T1000 (cell line): ENCODE results near the gene TCP10L.
"Not testable (repeated sequence)": the region's sequence is repeated elsewhere in the genome, so short reads cannot be mapped to it uniquely, and the experiment has no call there.

Source experiments
- DNase-seq: peaks from one replicate; lab custom pipeline; 2025; ENCODE audit warnings: mixed read lengths; lab: John Stamatoyannopoulos, UW

The TCP10L gene

GRCh38 chr21:32554832-32555638 lies 30.3 kb downstream of the TCP10L start:
- DNase-seq, result no peak

GRCh38 chr21:32549886-32550285 lies 35.4 kb downstream of the TCP10L start:
- DNase-seq, result no peak

- DNase-seq, result no peak
These were observed 35.9 kb downstream of the TCP10L start for GRCh38 chr21:32549440-32549839.

- no peak for DNase-seq
These were observed 36.3 kb downstream of the TCP10L start for GRCh38 chr21:32548978-32549377.

- no peak for DNase-seq
These were observed 38.3 kb downstream of the TCP10L start for GRCh38 chr21:32547018-32547417.

GRCh38 chr21:32545948-32546441 lies 39.3 kb downstream of the TCP10L start:
- no peak for DNase-seq

DNA sequence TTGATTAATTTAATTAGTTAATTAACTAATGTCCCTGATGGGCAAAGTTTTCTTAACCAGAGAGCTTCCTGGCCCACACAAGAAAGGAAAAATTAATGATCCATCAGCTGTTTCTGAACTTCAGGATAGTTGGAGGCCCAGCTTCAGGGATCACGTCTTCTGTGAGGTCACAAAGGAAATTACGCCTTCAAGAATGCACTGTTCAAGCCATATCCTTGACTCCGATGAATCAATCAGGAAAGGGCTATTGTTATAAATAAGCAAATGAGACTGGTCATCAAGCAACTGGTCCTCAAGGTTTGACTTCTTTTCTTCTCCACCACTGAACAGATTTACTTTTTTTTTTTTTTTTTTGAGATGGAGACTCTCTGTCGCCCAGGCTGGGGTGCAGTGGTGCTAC lies 40.6 kb downstream of the TCP10L start:
- no peak for DNase-seq

DNA sequence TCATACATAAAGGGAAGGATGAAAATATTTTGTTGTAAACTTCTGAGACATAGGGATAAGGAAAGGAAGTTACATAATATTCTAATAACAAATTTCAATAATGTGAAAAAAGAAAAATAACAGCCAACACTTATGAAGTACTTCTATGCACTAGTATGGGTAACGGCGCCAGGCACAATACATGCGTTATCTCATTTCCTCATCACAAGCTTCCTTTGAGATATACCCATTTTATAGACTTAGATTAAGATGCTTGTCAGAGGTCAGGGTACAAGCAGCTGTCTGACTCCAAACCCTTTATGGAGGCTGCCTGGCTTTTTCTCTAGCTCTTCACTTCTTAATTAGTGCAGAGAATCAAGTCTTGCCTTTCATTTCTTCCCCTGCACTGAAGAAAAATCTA lies 41.3 kb downstream of the TCP10L start:
- DNase-seq, result no peak

- not testable (repeated sequence) for DNase-seq
These were observed 42.3 kb downstream of the TCP10L start for GRCh38 chr21:32543056-32543455.

GRCh38 chr21:32539378-32539777 lies 45.9 kb downstream of the TCP10L start:
- no peak for DNase-seq

DNA sequence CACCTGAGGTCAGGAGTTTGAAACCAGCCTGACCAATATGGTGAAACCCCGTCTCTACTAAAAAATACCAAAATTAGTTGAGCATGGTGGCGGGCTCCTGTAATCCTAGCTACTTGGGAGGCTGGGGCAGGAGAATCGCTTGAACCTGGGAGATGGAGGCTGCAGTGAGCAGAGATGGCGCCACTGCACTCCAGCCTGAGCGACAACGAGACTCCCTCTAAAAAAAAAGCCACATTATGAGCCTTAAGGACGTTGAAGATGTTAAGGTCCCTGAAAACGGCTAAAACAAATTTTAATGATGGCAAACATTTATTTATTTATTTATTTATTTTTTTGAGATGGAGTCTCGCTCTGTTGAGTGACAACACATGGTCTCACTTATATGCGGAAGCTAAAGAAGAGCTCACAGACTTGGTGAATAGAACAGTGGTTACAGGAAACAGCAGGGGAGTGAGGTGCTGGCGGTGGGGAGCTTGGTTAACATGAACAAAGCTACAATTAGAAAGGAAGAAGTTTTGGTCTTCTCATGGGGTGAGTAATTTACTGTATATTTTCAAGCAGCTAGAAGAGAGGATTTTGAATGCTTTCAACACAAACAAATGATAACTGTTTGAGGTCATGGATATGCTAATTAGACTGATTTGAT lies 47.1 kb downstream of the TCP10L start:
- no peak for DNase-seq

DNA sequence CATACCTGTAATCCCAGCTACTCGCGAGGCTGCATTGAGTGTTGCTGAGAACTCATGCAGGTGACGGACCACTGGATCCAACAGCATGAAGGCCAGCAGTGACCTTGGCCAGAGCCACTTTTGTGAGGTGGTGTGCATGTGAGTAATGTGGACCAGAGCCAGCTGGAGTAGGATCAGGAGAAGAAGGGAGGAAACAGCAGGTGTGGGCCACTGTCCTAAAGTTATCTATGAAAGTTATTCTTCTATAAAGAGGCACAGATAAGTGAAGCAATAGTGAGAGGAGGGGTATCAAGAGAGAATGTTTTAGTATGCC lies 47.8 kb downstream of the TCP10L start:
- DNase-seq, result no peak

- DNase-seq, result no peak
These were observed 49.7 kb downstream of the TCP10L start for GRCh38 chr21:32535612-32536011.

DNA sequence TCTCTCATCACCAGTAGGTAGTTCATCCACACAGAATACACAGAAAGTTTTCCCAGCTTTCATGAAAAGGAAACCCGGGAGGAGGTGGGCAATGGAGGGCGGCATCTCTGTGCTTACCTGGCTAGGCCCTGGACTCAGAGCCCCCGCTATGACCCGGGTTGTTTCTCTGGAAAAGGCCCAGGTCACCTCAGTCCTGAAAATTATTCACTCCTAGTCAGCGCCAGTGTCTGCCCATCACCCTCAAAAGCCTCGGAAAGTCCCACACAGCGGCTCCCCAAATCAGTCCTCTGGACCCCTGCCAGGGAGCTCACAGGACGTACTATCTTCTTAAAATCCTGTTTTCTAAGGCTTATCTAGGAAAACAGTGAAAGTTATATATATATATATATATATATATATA lies 51.2 kb downstream of the TCP10L start:
- no peak for DNase-seq

DNA sequence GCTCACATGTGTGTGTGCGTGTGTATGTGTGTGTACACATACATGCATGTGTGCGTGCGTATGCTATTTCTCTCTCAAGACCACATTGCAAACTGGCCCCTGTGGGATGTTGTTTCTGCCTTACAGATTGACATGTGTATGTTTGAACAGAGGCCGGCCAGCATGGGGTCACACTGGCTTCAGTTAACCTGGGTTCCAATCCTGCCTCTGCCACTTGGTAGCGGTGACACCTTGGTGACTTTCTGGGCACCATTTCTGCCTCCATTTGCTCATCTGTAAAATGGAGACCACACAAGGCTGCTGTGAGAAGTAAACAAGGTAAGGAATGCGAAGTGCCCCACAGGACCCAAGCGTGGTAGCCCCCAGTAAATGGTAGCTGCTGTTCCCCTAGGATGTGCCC lies 51.7 kb downstream of the TCP10L start:
- DNase-seq, result no peak

DNA sequence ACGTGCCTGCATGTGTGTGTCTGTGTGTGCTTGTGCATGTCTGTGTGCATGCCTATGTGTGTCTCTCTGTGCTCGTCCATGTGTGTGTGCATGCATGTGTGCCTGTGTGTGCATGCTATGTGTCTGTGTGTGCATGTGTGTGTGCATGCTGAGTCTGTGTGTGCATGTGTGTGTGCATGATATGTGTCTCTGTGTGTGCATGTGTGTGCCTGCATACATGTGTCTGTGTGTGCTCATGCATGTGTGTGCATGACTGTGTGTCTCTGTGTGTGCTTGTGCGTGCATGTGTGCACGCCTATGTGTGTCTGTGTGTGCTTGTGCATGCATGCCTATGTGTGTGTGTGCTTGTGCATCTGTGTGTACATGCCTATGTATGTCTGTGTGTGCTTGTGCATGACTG lies 52.3 kb downstream of the TCP10L start:
- no peak for DNase-seq

GRCh38 chr21:32532636-32533035 lies 52.7 kb downstream of the TCP10L start:
- DNase-seq, result no peak

DNA sequence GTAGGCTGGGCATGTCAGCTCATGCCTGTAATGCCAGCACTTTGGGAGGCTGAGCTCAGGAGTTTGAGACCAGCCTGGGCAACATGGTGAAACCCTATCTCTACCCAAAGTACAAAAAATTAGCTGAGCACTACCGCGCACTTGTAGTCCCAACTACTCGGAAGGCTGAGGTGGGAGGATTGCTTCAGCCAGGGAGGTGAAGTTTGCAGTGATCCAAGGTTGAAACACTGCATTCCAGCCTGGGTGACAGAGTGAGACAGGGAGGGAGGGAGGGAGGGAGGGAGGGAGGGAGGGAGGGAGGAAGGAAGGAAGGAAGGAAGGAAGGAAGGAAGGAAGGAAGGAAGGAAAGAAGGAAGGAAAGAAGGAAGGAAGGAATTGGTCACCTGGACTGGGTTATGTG lies 53.8 kb downstream of the TCP10L start:
- DNase-seq, result not testable (repeated sequence)

DNA sequence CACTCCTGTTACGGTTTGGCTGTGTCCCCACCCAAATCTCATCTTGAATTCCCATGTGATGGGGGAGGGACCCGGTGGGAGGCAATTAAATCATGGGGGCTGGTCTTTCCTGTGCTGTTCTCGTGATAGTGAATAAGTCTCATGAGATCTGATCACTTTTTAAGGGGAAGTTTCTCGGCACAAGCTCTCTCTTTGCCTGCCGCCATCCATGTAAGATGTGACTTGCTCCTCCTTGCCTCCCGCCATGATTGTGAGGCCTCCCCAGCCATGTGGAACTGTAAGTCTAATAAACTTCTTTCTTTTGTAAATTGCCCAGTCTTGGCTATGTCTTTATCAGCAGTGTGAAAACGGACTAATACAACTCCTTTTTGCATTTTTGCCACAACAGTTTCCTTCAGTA lies 54.5 kb downstream of the TCP10L start:
- not testable (repeated sequence) for DNase-seq

DNA sequence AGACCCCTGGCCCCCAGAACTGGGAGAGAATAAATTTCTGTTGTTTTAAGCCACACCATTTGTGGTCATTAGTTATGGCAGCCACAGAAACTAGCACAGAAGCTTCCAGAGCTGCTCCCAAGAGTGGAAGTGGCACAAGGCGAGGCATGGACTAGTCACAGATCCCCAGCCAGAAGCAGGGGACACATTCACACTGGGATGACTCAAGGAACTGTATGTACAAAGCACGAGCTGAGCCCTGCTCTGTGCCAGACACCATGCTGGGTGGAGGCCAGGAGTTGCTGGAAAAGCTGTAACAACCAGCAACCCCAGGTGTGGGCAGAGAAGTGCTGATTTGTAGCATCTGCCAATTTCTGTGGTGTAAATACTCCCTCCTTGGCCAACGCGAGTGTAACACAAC lies 55.6 kb downstream of the TCP10L start:
- no peak for DNase-seq

- DNase-seq, result no peak
These were observed 60.0 kb downstream of the TCP10L start for GRCh38 chr21:32525282-32525681.

DNA sequence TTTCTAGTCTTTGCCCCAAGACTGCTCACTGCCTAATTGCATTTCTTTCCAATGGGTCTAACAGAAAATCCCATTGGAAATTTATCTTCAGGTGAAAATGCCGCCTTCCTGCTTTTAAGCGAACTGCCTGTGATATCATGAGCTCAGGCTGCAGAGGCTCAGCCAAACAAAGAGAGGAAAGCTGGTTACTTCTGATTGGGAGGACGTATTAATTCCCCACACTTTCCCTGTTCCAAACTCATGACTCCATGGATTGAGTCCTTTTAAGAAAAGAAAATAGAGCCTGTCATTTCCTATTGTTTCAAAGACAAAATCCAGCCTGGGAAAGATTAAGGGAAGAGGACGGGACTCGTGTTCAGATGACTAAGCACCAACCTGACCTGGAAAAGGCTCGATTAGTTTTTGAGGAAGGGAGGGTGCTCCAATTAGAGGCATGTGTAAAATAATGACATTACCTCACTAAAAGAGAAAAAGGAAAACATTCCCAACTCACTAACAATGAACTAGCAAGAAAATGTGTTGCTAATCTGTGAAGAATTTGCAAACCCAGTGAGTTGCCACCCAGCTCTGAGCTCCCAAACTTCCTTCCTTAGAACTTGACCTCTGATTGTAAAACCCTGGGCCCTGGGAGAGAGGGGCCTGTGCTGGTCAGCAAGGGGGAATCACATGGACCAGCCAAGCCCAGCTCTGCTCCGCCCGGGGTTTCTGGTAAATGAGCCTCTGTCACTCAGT lies 61.2 kb downstream of the TCP10L start:
- DNase-seq, result no peak
